GM19468 (cell line): ENCODE data around the gene SLC5A8.
"Not testable (repeated sequence)": the region's sequence is repeated elsewhere in the genome, so short reads cannot be mapped to it uniquely, and the experiment has no call there.

Experiments used
- ATAC-seq: cut with Tn5 transposase; IDR thresholded peaks from one replicate; pipeline ENCODE4 v1.9.1; 2021; ENCODE audit warnings: mild to moderate bottlenecking, moderate library complexity, moderate number of reproducible peaks; ENCODE audit not compliant: unreplicated experiment; ENCODE audit errors: extremely low read depth

SLC5A8 gene

DNA sequence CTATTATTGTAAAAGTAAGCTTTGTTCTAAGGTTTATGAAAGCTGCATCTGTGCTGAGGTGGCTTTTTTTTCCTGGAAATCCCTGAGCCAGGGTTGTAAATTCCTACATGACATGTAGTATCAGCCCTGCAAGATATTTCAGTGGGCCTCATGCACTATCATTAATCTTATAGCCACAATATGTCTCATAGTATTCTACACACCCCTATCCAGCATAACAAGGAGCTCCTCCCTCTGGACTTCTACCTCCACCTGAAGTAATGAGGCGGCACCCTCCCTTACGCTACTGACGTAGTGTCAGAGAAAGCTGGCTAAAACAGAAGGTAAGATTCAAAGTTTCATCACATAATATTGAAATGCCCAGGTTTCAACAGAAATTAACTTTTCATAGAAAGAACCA, 35.5 kb downstream of the SLC5A8 start:
- ATAC-seq: no peak

DNA sequence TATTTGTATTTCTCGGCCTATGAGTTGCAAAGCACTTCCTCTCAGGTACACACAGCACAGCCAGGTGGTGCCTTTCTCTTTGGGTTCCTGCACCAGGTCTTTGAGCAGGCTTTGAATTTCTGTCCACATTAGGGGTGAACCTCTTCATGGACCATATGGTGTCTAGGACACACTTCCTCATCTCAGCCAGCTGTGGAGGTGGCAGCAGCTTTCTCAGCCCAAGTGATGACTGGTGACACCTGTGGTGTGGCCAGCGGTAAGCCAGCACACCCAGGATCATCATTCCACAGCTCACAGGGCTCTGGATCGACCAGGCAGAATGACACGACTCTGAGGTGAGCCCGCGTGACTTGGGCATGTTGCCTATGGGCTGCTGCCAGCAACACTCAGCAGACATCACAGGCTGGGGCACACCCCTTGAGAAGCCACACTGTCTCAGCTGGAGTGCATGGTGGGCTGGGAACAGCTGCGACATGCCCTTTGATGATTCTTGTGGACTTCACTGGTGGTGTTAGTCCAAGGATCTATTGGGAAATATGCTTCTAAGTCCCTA, 36.8 kb downstream of the SLC5A8 start:
- no peak for ATAC-seq

DNA sequence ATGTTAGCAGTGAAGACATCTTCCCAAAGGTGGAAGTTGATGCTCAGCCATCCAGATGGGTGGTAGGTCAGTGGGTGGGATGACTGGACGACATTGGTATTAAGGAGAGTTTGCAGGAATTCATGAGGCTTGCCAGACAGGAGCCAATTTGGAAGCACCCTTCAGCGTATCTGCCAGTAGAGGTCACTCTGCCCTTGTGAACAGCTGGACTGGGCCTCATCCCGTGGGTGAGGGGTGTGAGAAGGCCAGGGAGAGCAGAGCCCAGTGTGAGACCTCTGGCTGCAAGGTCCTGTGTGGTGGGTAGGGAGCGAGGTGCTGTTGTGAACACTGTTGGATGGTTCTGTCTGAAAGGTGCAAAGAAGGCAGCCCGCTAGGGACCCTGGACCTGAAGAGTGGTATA, 37.7 kb downstream of the SLC5A8 start:
- ATAC-seq: no peak

DNA sequence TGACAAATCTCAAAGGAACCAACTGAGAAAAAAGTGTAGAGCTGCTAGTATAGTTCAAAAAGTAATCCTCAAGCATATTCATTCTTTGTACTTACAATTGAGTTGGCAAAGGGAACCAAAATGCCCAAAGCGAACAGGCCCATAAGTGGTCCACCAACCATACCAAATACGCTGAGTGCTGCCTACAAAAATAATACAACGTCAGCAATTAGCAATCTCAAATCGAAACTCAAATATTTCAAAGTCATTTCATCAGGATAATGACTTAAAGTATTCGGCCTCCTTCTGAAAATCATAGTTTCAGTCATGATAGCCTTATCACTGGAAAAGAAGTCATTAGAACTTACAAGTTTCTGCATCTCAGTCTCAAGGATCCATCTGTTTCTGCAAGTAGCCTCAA, 42.0 kb downstream of the SLC5A8 start:
- ATAC-seq: no peak

DNA sequence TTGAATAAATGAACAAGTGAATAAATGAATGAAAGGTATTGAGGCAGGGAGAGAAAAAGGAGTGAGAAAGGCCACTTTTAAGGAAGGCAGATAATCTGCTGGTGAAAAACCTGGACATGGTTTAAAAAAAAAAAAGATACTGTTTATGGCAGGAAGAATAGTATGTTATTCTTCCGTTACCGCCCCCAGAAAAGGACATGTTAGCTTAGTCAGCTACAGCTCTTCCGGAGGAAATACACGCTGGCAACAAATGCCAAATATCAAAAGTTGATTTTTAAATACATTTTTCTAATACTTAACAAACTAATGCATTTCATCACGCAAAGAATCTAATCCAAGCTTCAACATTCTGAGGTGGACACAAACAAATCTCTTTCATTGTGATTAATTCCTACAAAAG, 43.2 kb downstream of the SLC5A8 start:
- no peak for ATAC-seq

DNA sequence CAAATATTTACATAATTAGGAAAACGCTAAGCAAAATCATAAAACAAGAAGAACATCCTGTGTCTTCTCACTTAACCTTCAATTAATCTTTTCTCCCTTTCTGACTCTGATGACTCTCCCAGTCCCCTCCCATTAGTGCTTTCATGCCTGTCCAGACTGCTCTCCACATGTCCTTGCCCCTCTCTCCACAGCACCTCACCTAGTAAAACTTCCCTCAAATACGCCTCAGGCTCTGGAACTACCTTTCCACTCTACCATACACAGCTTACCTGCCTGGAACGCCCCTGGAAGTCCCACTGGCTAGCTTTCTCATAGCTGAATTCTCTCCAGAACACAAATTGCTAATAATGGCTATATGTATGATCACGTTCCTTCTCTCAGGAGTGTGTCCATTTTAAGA, 44.7 kb downstream of the SLC5A8 start:
- no peak for ATAC-seq

DNA sequence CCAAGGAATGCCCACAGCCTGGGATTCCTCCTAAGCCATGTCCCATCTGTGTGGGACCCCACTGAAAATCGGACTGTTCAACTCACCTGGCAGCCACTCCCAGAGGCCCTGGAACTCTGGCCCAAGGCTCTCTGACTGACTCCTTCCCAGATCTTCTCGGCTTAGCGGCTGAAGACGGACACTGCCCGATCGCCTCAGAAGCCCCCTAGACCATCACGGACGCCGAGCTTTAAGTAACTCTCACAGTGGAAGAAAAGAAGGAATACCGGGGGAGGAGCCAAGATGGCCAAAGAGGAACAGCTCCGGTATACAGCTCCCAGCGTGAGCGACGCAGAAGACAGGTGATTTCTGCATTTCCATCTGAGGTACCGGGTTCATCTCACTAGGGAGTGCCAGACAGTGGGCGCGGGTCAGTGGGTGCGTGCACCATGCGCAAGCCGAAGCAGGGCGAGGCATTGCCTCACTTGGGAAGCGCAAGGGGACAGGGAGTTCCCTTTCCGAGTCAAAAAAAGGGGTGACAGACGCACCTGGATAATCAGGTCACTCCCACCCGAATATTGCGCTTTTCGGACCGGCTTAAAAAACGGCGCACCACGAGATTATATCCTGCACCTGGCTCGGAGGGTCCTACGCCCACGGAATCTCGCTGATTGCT, 64.1 kb downstream of the SLC5A8 start:
- ATAC-seq: not testable (repeated sequence)

DNA sequence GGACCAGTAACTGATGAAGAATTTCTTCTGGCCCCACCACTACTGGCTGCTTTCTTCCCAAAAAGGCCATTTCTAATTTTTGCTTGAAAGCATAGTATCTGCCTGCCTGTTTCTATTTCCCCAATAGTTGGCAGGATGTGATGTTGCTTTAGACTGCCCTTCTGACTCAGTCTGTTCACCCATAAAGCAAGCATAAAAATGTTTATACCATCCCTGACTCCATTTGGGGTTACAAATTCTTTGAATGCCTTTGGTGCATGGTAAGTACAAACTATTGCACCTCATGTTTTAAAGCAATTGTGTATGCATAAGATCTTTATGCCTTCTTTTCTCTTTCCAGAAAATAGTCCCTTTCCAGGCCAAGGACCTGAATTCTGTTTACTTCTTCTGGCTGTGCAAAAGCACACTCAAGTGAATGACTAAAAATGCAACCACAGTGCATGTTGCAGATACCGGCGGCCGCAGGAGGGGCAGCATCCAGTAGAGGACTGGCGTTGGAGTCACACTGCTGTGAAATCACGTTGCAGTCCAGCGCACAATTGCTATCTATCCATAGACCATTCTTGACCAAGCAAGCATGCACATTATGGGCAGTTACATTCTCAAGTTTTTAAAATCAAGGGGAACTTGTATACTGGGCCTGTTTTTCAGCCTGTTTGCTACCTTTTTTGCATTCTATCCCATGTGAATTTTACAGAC, 82.4 kb downstream of the SLC5A8 start:
- ATAC-seq: no peak

DNA sequence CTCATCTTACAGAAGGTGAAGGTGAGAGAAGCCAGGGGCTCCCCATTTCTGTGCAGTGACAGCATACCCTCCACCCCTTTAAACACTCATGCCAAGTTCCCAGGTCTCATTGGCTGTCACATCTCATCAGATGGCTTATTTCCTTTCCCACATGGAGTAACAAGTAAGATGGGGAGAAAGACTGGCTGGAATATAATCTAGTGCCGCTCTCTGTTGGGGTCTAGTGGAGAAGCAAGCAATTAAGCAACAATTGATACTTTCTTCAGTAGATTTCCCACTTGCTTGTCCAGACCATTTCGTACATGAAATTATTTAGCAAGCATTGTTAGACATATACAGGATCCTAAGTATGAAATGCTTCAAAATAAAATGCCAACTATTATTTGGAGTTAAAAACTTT, 92.2 kb downstream of the SLC5A8 start:
- ATAC-seq: no peak

DNA sequence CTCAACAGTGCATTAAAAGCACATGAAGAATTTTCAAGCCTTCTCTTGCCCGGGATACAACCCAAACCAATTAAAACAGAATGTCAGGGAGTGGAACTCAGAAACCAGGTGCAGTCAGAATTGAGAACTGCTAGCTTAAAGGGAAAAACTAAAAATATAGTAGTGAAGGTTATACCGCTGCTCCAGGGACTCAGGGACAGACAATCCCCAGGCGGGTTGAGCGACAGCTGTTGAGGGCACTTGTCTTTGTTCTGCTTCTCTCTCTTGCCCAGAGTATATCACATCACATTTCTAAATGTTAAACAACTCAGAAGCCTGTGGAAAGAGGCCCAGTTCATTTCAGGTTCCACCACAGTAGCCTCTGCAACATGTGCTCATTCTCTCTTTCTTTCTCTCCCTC, 93.1 kb downstream of the SLC5A8 start:
- ATAC-seq: no peak

DNA sequence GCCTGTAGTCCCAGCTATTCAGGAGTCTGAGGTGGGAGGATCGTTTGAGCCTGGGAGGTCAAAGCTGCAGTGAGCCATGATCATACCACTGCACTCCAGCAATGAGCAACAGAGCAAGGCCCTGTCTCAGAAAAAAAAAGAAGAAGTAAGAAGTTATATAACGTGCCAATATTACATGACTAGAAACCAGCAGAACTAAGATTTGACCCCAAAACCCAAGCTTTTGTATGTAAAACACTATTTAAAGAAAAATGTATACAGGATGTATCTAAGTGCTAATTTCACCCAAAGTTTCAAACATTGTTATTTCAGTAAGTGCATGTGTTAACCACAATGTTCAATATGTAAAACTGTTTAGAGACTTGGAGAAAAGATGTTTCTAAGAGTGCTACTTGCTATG, 94.7 kb downstream of the SLC5A8 start:
- ATAC-seq: no peak

DNA sequence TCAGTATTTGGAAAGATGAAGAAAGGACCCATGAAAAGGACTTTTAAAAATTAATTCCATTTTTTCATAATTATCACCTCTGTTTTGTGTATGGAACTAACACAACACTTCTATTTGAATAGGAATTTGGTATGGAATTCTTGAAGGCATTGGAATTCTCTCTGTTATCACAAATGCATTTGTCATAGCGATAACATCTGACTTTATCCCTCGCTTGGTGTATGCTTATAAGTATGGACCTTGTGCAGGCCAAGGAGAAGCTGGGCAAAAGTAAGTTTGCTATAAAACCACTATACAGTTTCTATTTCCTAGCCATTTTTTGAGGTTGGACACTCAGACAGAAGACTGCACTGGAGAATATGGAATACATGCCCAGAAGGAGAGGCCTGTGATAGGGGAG, 98.6 kb downstream of the SLC5A8 start:
- no peak for ATAC-seq

DNA sequence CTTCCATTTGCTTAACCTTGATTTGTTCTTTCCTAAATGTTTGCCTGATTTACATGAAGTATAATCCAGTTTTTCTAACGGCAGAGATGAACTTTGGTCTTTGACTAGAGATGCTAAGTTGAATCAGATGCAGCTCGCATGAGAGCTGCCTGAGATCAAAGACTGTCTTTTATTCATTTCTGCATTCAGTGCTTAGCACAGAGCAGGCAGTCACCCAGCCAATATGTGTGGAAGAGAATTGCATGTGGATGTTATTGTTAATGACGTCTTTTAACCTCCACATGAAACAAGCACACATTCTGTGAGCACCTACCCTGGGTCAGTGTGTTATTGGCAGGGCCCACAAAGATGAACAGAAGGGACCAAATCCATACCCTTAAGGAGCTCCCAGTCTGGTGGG, 99.2 kb downstream of the SLC5A8 start:
- ATAC-seq: no peak

DNA sequence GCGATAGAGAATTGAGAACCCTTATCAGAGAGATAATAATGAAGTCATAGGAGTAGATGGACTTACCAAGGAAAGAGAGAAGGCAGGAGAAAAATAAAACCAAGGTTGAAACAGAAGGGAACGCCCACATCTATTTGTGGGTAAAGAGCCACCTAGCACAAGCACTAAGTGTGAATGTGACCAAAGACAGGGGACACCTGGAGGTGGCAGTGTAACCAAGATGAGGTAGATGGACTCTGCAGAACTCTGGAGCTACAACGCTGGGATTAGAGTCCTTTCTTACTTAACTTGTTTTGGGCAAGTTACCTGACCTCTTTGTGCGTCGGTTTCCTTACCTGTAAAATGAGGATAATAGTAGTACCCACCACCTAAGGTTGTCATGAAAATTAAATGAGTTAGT, 101.9 kb downstream of the SLC5A8 start:
- no peak for ATAC-seq

DNA sequence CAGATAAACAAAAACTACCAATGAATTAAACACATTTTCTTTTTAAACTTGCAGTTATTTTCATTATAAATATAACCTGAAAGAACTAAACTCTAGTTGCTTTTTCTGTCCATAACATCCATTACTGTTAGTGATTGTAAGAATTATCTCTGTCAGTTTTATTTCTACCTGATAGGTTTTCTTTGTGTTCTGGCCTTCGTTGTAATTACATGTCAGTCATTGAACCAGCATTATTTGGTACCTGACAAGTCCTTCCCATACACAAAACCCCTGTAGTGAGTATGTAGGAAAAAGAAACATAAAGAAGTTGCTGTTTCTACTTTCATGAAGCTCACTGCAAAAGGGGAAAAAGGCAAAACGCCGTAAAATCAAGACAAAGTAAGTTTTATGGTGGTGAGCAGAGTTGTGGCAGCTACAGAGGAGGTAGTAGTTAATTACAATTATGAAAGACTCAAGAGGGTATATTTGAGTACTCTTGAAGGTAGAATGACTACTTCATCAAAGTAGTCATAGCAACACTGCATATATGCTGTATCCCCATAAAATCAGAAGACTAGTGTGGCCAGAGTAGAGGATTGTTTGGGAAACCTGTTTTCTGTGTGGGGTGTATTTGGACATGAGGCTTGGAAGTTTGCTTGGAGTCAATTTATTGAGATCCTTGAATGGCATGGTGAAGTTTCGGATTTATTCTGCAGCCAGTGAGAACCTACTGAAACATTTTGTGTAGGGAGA, 102.8 kb downstream of the SLC5A8 start:
- no peak for ATAC-seq
